Chondrocyte (in vitro differentiated cells): ENCODE results near the gene DDX59. TPM values are rescaled to one million over a fixed set of nuclear protein-coding genes. Genes with fewer than 3 reads are reported as not detected.

Experiments
- DNase-seq: peaks from one replicate; pipeline ENCODE4 v3.0.0; 2021; ENCODE audit warnings: mixed read lengths, low spot score
- H3K27ac Mint-ChIP-seq: one replicate; pipeline ENCODE4 v1.8.0; 2021; ENCODE audit warnings: mild to moderate bottlenecking, moderate library complexity, mixed read lengths; ENCODE audit not compliant: unreplicated experiment
- H3K27me3 Mint-ChIP-seq: 2 replicates; pipeline ENCODE4 v1.8.0; 2021; ENCODE audit warnings: low read depth, mixed read lengths
- H3K36me3 Mint-ChIP-seq: 2 replicates; pipeline ENCODE4 v1.8.0; 2021; ENCODE audit warnings: low read depth, mixed read lengths
- H3K4me1 Mint-ChIP-seq: 2 replicates; pipeline ENCODE4 v1.8.0; 2021; ENCODE audit warnings: low read depth, mild to moderate bottlenecking, mixed read lengths
- H3K4me3 Mint-ChIP-seq: one replicate; pipeline ENCODE4 v1.8.0; 2021; ENCODE audit warnings: mild to moderate bottlenecking, moderate library complexity, mixed read lengths; ENCODE audit not compliant: unreplicated experiment
- H3K9me3 Mint-ChIP-seq: 2 replicates; pipeline ENCODE4 v1.8.0; 2021; ENCODE audit warnings: low read depth, mixed read lengths
- total RNA-seq: library from RNA; stranded (reverse); gene quantifications from 3 replicates; pipeline ENCODE4 v1.2.1, GENCODE V29; 2021
- TF ChIP-seq, protein P1 (sequence below): fragments of 200-600 bp; sonication (generic); IDR thresholded peaks from 2 replicates; pipeline ENCODE4 v1.5.0; 2021; ENCODE audit warnings: antibody characterized with exemption, mild to moderate bottlenecking, moderate library complexity

DDX59 gene
- total RNA-seq, 1 donor from 2014 or later = 15.9 TPM

DNA sequence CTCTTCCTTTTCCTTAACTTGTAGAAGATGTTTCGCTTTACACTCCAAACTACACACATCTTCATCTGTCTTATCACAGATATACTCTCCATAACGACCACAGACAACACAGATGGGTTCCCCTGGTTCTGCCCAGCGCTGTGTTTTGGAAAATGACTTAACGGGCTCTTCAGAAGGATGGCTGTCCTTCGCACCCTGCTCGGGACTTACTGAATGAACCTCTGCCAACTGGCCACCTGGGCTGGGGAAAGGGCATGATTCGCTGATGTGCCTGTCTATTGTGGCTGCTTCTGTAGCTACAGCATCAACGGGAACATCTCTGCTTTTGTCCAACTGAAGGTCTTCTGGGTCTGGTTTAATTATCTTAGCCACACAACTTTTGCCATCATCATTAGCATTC lies 3.4 kb downstream of the DDX59 start:
- Mint-ChIP-seq H3K4me3 (no peak overlapping the region), H3K36me3 (peaks cover 11% of the 10 kb centered on the region), H3K4me1 (peaks cover 42% of the 10 kb centered on the region), H3K27ac (peak overlapping the region; percentile 79), H3K27me3 (no peaks in the 10 kb centered on the region), H3K9me3 (no peaks in the 10 kb centered on the region)
- TF ChIP-seq, protein P1, sequence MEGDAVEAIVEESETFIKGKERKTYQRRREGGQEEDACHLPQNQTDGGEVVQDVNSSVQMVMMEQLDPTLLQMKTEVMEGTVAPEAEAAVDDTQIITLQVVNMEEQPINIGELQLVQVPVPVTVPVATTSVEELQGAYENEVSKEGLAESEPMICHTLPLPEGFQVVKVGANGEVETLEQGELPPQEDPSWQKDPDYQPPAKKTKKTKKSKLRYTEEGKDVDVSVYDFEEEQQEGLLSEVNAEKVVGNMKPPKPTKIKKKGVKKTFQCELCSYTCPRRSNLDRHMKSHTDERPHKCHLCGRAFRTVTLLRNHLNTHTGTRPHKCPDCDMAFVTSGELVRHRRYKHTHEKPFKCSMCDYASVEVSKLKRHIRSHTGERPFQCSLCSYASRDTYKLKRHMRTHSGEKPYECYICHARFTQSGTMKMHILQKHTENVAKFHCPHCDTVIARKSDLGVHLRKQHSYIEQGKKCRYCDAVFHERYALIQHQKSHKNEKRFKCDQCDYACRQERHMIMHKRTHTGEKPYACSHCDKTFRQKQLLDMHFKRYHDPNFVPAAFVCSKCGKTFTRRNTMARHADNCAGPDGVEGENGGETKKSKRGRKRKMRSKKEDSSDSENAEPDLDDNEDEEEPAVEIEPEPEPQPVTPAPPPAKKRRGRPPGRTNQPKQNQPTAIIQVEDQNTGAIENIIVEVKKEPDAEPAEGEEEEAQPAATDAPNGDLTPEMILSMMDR = no peak
- no peak for DNase-seq

DNA sequence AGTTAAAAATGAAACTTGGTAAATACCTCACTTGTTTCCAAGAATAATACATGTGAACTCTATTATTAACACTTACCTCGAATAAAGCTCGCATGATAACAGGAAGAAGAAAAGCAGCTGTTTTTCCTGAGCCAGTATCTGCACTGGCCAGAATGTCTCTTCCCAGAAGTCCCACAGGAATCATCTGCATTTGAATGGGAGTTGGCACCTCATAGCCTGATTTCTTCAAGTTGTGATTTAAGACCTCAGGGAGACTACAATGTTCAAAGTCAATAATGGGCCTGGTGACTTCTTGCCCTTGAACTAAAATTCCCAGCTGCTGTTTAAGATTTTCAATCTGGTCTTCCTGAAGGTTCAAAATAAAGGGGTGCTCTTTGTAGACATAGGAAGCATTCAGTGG lies 3.8 kb downstream of the DDX59 start:
- Mint-ChIP-seq H3K4me1 (peaks cover 37% of the 10 kb centered on the region), H3K4me3 (no peak overlapping the region), H3K27ac (peak overlapping the region; percentile 79), H3K9me3 (no peaks in the 10 kb centered on the region), H3K36me3 (peaks cover 12% of the 10 kb centered on the region), H3K27me3 (no peaks in the 10 kb centered on the region)
- TF ChIP-seq, protein P1 = no peak
- no peak for DNase-seq

DNA sequence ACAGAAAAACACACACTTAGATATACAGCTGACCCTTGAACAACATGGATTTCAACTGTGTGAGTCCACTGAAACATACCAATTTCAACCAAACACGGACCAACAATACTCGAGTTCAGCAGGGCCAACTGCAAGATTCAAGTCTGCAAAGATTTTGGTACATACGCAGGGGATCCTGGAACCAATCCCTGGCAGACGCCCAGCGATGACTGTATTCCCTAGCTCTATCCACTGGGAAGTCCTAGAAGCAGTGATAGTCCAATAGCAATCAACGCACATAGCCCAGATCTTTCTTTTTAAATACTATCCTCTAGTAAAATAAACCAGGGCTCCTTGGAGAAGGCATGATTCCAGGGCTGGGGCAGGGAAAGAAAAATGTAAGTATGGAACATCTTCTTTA lies 9.0 kb downstream of the DDX59 start:
- Mint-ChIP-seq H3K4me1 (peaks cover 18% of the 10 kb centered on the region), H3K27ac (no peak overlapping the region), H3K4me3 (no peak overlapping the region), H3K9me3 (no peaks in the 10 kb centered on the region), H3K27me3 (no peaks in the 10 kb centered on the region), H3K36me3 (peaks cover 30% of the 10 kb centered on the region)
- TF ChIP-seq, protein P1 = no peak
- no peak for DNase-seq

DNA sequence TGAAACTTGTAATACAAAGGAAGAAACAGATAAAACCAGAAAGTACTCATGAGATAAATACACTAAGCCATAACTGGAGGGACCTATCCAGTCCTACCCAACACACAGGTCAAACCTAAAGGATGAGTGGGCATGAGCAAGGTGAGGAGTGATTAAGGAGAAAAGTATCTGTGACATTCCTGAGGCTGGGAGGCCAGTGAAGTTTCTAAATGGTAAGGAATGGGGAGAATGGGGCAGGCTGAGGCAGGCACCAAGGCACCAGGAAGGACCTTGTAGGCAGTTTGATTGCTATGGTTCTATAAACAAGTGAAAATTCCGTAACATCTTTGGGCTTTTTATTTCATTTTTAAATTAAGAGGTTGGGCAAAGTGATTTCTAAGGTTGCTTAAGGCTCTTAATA lies 10.4 kb downstream of the DDX59 start:
- H3K27ac Mint-ChIP-seq = no peak overlapping the region
- TF ChIP-seq, protein P1 = no peak
- H3K27me3 Mint-ChIP-seq = no peaks in the 10 kb centered on the region
- H3K4me1 Mint-ChIP-seq = peaks cover 7% of the 10 kb centered on the region
- H3K36me3 Mint-ChIP-seq = peaks cover 32% of the 10 kb centered on the region
- no peaks in the 10 kb centered on the region for H3K9me3 Mint-ChIP-seq
- no peak overlapping the region for H3K4me3 Mint-ChIP-seq
- DNase-seq = no peak

DNA sequence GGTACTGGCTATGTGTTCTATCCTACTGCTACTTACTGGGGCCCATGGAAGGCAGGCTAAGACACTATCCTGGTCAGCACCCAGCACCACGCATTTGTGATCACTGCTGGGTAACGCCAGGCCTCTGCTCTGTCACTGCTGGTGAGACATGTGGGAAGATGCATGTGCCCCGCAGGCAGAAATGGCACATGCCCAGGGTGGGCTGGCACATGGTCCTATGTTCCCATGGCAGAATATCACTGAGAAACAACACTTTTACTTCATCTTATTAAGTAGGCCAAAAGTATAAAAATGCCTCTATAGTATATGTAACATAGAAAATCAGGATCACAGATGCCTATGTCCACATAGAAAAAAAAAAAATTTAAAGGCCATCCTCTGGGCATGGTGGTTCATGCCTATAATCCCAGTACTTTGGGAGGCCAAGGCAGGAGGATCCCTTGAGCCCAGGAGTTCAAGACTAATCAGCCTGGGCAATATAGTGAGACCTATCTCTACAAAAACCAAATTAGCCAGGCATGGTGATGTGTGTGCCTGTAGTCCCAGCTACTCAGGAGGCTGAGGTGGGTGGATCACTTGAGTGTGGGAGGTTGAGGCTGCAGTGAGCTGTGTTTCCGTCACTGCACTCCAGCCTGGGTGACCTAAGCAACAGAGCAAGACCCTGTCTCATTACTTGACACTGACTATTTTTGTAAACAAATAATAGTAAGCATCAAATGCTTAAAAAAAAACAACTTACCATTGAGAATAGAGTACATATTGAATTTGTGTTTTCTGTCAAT lies 11.5 kb downstream of the DDX59 start:
- H3K4me3 Mint-ChIP-seq = no peak overlapping the region
- H3K4me1 Mint-ChIP-seq = peaks cover 11% of the 10 kb centered on the region
- H3K9me3 Mint-ChIP-seq = no peaks in the 10 kb centered on the region
- DNase-seq = no peak
- H3K27ac Mint-ChIP-seq = no peak overlapping the region
- peaks cover 35% of the 10 kb centered on the region for H3K36me3 Mint-ChIP-seq
- H3K27me3 Mint-ChIP-seq = no peaks in the 10 kb centered on the region
- TF ChIP-seq, protein P1 = no peak
